Transverse colon (tissue), 4 donors: ENCODE measurements around the gene XYLB. TPM values are rescaled to one million over a fixed set of nuclear protein-coding genes. Genes with fewer than 3 reads are reported as not detected.

Experiments
- DNase-seq: peaks from one replicate; pipeline ENCODE4 v3.0.0-alpha.2; 2019
- H3K27ac ChIP-seq, 4 donors: fragments of 200-600 bp; sonication (generic); 2 replicates each; pipeline ENCODE4 v1.5.1; 2016 to 2018; ENCODE audit warnings: inconsistent platforms in 4 of 4
- H3K27me3 ChIP-seq: fragments of 200-600 bp; sonication (generic); 2 replicates; pipeline ENCODE4 v1.5.1; 2017; ENCODE audit warnings: inconsistent platforms
- H3K36me3 ChIP-seq, 4 donors: fragments of 200-600 bp; sonication (generic); 2 replicates each; pipeline ENCODE4 v1.5.1; 2017 to 2019; ENCODE audit warnings: inconsistent platforms in 4 of 4
- H3K4me1 ChIP-seq, 4 donors: fragments of 200-600 bp; sonication (generic); 2 replicates each; pipeline ENCODE4 v1.5.1; 2017 to 2020; ENCODE audit warnings: inconsistent platforms in 4 of 4
- H3K4me3 ChIP-seq, 4 donors: fragments of 200-600 bp; sonication (generic); 1 replicate in 1 of 4; 2 replicates in 3 of 4; pipeline versions ENCODE4 v1.5.1 to v1.6.1; 2017 to 2019; ENCODE audit warnings: inconsistent platforms in 4 of 4
- H3K9me3 ChIP-seq, 2 donors: fragments of 200-600 bp; sonication (generic); 2 replicates each; pipeline ENCODE4 v1.5.1; 2017 to 2019; ENCODE audit warnings: inconsistent platforms in 2 of 2
- EP300 ChIP-seq: sonication (generic); formaldehyde crosslinking; IDR thresholded peaks from one replicate; pipeline ENCODE4 v1.6.1; 2017; ENCODE audit warnings: antibody characterized with exemption, low read depth
- POLR2A ChIP-seq: fragments of 450-650 bp; IDR thresholded peaks from one replicate; pipeline ENCODE4 v1.6.1; 2016; ENCODE audit warnings: antibody characterized with exemption, mild to moderate bottlenecking, moderate library complexity
- POLR2AphosphoS5 ChIP-seq, 3 donors: sonication (generic); formaldehyde crosslinking; IDR thresholded peaks; one replicate each; pipeline ENCODE4 v1.6.1; 2016; ENCODE audit warnings: antibody characterized with exemption in 3 of 3
- WGBS, 2 donors: methylation state at CpG; one replicate each; pipeline ENCODE4 v1.1.5; 2018; ENCODE audit warnings: low coverage in 1 of 2; 5-methylcytosine and 5-hydroxymethylcytosine counted together
- in situ Hi-C, 4 donors: fragments of 200-750 bp; cut with MboI; loops; one replicate each; pipeline versions ENCODE4 v1.15.0 to v1.15.1; 2017; ENCODE audit warnings: low sequenced_read_pairs in 3 of 4, low pct_ligation_motif_present in 1 of 4, low pct_unique_long_range_greater_than_20kb in 1 of 4
- intact Hi-C: fragments of 100-400 bp; cut with DNase I; formaldehyde crosslinking; loops from one replicate; pipeline ENCODE4 v1.15.1; 2023; ENCODE audit warnings: low total_unique reads
- small RNA-seq, 4 donors: library from RNA; depleted of rRNA; stranded (forward); fragments of <200 nt; gene quantifications; one replicate each; pipeline ENCODE3, GENCODE V24; 2016
- total RNA-seq, 4 donors: library from RNA; depleted of rRNA; stranded (reverse); fragments of >200 nt; gene quantifications; one replicate each; pipeline ENCODE4 v1.1.0, GENCODE V29; 2016
- TF ChIP-seq, protein P1 (sequence below), 5 experiments: fragments of 200-600 bp in 3 of 5; fragments of 450-650 bp in 2 of 5; sonication (generic) in 3 of 5; IDR thresholded peaks; 1 replicate in 2 of 5; 2 replicates in 3 of 5; pipeline ENCODE4 v1.5.1; 2016 to 2017; ENCODE audit warnings: antibody characterized with exemption in 5 of 5, inconsistent platforms in 3 of 5, mild to moderate bottlenecking in 2 of 5, moderate library complexity in 1 of 5

XYLB gene
- total RNA-seq, 4 donors from 2014 or later: 13.5 to 18.7 (median 15.1) TPM

DNA sequence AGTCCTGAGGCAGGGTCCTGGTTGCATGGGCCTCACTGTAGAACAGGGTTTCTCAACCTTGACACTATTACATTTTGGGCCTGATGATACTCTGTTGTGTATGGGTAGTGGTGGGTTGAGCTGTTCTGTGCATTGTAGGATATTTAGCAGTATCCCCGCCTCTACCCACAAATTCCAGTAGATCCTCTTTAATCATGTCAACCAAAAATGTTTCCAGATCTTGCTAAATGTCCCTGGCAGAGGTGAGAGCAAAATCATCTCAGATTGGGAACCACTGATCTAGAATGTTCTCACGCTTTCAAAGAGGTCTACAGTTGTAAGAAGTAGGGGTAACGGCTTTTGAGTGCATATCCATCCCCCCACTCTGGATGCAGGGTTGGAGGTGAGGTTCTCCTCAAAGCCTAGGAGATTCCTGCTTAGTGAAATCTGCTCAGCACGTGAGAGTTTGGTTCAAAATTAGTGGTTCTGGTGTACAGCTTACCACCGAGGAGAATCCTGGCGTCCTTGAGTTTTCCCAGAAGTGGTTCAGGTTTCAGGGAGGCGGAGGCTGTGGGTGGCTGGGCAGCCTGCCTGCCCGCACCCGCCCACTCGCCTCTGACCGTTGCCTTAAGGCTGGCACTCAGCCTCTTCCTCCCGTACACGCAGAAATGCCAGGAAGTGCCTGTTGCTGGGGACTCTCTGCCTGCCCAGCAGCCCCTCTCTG lies 112.4 kb downstream of the XYLB start:
- 49 to 50% methylated on average over 4 to 13 of the region's 13 CpGs for WGBS, 2 donors
- no peaks in the 10 kb centered on the region for H3K27me3 ChIP-seq
- intact Hi-C loops (no loop called here), in situ Hi-C loops (loop anchor here in 1 of 4 donors (25.0 kb wide), 1 partner anchor 322 kb away; the partner anchor contains the start of genes ACAA1 and MYD88)
- DNase-seq: peak; percentile 71
- no peaks in the 10 kb centered on the region for H3K36me3 ChIP-seq
- H3K27ac ChIP-seq: peak overlapping the region; percentile 69 to 81 (median 76)
- peak overlapping the region in 3 of 4 donors; percentile 26 to 43 (median 33) for H3K4me3 ChIP-seq
- TF ChIP-seq POLR2AphosphoS5 (IDR thresholded peaks at IDR 0.05) (peak; percentile 32 to 65 (median 43)), POLR2A (peak; percentile 43), EP300 (no peak)
- TF ChIP-seq, protein P1, sequence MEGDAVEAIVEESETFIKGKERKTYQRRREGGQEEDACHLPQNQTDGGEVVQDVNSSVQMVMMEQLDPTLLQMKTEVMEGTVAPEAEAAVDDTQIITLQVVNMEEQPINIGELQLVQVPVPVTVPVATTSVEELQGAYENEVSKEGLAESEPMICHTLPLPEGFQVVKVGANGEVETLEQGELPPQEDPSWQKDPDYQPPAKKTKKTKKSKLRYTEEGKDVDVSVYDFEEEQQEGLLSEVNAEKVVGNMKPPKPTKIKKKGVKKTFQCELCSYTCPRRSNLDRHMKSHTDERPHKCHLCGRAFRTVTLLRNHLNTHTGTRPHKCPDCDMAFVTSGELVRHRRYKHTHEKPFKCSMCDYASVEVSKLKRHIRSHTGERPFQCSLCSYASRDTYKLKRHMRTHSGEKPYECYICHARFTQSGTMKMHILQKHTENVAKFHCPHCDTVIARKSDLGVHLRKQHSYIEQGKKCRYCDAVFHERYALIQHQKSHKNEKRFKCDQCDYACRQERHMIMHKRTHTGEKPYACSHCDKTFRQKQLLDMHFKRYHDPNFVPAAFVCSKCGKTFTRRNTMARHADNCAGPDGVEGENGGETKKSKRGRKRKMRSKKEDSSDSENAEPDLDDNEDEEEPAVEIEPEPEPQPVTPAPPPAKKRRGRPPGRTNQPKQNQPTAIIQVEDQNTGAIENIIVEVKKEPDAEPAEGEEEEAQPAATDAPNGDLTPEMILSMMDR (IDR thresholded peaks at IDR 0.05): no peak
- H3K9me3 ChIP-seq: no peaks in the 10 kb centered on the region
- H3K4me1 ChIP-seq: peaks cover 23 to 62% (median 41%) of the 10 kb centered on the region in 4 donors

- no peak for DNase-seq
- no peaks in the 10 kb centered on the region for H3K9me3 ChIP-seq
- H3K27ac ChIP-seq: peak overlapping the region; percentile 69 to 81 (median 76)
- H3K4me3 ChIP-seq: peak overlapping the region in 3 of 4 donors; percentile 26 to 43 (median 33)
- H3K27me3 ChIP-seq: no peaks in the 10 kb centered on the region
- in situ Hi-C loops (loop anchor here in 1 of 4 donors (25.0 kb wide), 1 partner anchor 322 kb away; the partner anchor contains the start of genes ACAA1 and MYD88), intact Hi-C loops (no loop called here)
- H3K36me3 ChIP-seq: no peaks in the 10 kb centered on the region
- TF ChIP-seq POLR2A (no peak), EP300 (no peak), POLR2AphosphoS5 (IDR thresholded peaks at IDR 0.05) (no peak)
- TF ChIP-seq, protein P1 (IDR thresholded peaks at IDR 0.05): no peak
- H3K4me1 ChIP-seq: peaks cover 23 to 62% (median 40%) of the 10 kb centered on the region in 4 donors
- 77% methylated on average over 5 of the region's 10 CpGs; no CpG with 5 or more reads in 1 of the 2 donors for WGBS, 2 donors
These were observed 113.0 kb downstream of the XYLB start for GRCh38 chr3:38459499-38460048.

DNA sequence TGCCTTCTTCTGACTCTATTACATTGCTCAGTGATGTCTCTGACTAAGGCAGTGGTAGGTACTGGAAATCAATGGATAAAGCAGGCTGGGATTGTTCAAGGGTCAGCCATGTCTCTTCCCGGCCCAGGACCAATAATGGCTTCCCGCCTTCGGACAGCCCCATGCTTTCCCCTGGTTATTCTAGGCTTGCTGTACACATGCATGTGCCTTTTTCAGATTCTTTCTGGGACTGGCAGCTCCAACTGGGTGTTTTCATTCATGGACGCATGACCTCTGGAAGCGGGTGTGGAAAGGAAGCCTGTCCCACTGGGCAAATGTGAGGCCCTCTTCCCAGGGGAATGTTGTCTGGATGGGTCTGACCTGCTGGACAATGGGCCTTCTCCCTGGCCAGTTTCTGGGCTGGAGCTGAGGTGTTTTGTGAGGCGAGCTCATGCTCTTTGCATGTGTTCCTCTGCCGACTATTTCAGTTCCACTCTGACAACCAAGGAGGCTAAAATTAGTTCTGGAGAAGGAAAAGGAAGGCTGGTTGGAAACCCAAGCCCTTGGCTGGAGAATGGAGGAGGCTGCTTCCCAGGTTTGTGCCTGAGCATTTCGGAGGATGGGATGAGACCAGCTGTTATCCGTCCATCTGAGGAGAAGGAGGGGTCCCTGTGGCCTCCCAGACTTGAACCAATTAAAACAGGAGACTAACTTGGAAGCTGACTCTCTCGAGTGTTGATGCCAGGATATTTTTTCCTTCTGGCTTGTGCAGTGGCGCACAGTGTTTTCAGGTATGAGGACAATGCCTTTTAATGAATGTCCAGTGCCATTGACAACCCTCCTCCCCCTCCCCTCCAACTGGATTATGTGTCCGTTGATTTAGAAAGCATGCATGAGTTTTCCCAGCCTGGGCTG lies 114.0 kb downstream of the XYLB start:
- H3K27me3 ChIP-seq: no peaks in the 10 kb centered on the region
- H3K9me3 ChIP-seq: no peaks in the 10 kb centered on the region
- TF ChIP-seq, protein P1 (IDR thresholded peaks at IDR 0.05): no peak
- no peak for TF ChIP-seq POLR2A
- TF ChIP-seq EP300: no peak
- no peak for TF ChIP-seq POLR2AphosphoS5 (IDR thresholded peaks at IDR 0.05)
- H3K36me3 ChIP-seq: no peaks in the 10 kb centered on the region
- peak overlapping the region in 3 of 4 donors; percentile 15 to 81 (median 79) for H3K27ac ChIP-seq
- no peak overlapping the region for H3K4me3 ChIP-seq
- DNase-seq: no peak
- in situ Hi-C loops: loop anchor here in 1 of 4 donors (25.0 kb wide), 1 partner anchor 323 kb away; the partner anchor contains the start of genes ACAA1 and MYD88
- intact Hi-C loops: no loop called here
- H3K4me1 ChIP-seq: peaks cover 21 to 58% (median 37%) of the 10 kb centered on the region in 4 donors
- WGBS, 2 donors: 70 to 95% methylated on average over 4 to 12 of the region's 12 CpGs

Small RNAs within 50 kb of the gene (small RNA-seq; reads per million reads assigned to genes)
- gene RNU6-235P: 0 reads per million in 4 donors

Other genes with a start within 250 kb of the XYLB start
- gene ACAA1, start 209.7 kb upstream of the XYLB start, total RNA-seq: 100 to 1,000 TPM; 123 to 278 (median 204) TPM
- 10 to 100 TPM; 49.0 to 82.2 (median 76.5) TPM for gene MYD88, start 208.1 kb upstream of the XYLB start, total RNA-seq
- 10 to 100 TPM; 35.9 to 47.9 (median 43.5) TPM for gene OXSR1, start 181.2 kb upstream of the XYLB start, total RNA-seq
- under 1 TPM in 3 of 4 donors, not detected in 1; 0.32 to 0.68 (median 0.60) TPM for gene SLC22A13, start 81.0 kb upstream of the XYLB start, total RNA-seq
- under 1 TPM in 1 of 4 donors, not detected in 3; 0.48 TPM for gene SLC22A14, start 64.5 kb upstream of the XYLB start, total RNA-seq
- gene ACVR2B, start 107.1 kb downstream of the XYLB start, total RNA-seq: 10 to 100 TPM in 1 of 4 donors, 1 to 10 TPM in 3; 5.9 to 12.3 (median 8.7) TPM
- 10 to 100 TPM in 2 of 4 donors, 1 to 10 TPM in 2; 6.0 to 15.3 (median 10.8) TPM for gene EXOG, start 149.6 kb downstream of the XYLB start, total RNA-seq